Measurements from ENCODE around the gene SYS1. TPM values are rescaled to one million over a fixed set of nuclear protein-coding genes. Genes with fewer than 3 reads are reported as not detected.

The SYS1 gene
- total RNA-seq, 4 donors from 2014 or later, result 26.6 to 55.0 (median 51.3) TPM

DNA sequence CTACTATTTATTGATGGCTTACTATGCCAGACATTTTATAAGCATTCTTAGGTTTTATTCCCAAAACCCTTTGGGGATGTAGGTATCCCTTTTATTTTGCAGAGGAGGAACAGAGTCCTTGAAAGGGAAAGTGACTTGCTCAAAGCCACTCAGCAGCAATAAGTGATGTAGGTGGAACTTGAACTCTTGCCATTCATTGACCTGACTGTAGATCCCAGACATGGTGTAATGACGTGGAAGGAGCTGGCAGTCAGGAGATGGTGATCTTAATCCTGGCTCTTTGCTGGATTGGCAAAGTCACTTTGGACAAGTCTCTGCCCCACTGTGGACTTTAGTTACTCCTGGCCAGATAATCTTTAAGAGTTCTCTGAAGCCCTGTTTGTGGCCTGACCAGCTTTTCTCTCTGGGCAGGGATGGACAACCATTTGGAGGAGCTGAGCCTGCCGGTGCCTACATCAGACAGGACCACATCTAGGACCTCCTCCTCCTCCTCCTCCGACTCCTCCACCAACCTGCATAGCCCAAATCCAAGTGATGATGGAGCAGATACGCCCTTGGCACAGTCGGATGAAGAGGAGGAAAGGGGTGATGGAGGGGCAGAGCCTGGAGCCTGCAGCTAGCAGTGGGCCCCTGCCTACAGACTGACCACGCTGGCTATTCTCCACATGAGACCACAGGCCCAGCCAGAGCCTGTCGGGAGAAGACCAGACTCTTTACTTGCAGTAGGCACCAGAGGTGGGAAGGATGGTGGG, 46.7 kb downstream of the SYS1 start:
- no peak for ATAC-seq (ENCODE audit: low FRiP score)
- TF ChIP-seq, protein P1, sequence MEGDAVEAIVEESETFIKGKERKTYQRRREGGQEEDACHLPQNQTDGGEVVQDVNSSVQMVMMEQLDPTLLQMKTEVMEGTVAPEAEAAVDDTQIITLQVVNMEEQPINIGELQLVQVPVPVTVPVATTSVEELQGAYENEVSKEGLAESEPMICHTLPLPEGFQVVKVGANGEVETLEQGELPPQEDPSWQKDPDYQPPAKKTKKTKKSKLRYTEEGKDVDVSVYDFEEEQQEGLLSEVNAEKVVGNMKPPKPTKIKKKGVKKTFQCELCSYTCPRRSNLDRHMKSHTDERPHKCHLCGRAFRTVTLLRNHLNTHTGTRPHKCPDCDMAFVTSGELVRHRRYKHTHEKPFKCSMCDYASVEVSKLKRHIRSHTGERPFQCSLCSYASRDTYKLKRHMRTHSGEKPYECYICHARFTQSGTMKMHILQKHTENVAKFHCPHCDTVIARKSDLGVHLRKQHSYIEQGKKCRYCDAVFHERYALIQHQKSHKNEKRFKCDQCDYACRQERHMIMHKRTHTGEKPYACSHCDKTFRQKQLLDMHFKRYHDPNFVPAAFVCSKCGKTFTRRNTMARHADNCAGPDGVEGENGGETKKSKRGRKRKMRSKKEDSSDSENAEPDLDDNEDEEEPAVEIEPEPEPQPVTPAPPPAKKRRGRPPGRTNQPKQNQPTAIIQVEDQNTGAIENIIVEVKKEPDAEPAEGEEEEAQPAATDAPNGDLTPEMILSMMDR (IDR thresholded peaks at IDR 0.05), result no peak
- no peak for DNase-seq (ENCODE audit: low spot score)

DNA sequence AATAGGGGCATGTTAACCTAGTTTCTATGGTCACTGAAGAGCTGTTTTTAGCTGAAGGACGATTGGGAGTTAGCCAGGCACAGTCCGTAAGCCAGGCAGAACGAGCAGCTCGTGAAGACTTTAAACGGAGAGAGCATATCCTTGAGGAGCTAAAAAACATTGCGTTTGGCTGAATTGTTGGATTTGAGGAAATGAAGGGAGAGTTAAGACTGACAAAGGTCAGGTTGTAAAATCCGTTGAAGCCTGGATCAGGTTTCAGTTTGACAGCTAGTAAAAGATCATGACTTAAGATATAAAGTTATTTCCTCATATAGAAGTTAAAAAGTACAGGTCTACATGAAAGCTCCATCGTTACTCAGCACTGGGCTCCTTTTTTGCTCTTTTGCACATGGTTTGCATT, 47.9 kb downstream of the SYS1 start:
- ATAC-seq (ENCODE audit: low FRiP score) (no peak), DNase-seq (ENCODE audit: low spot score) (no peak)
- TF ChIP-seq, protein P1 (IDR thresholded peaks at IDR 0.05), result no peak

DNA sequence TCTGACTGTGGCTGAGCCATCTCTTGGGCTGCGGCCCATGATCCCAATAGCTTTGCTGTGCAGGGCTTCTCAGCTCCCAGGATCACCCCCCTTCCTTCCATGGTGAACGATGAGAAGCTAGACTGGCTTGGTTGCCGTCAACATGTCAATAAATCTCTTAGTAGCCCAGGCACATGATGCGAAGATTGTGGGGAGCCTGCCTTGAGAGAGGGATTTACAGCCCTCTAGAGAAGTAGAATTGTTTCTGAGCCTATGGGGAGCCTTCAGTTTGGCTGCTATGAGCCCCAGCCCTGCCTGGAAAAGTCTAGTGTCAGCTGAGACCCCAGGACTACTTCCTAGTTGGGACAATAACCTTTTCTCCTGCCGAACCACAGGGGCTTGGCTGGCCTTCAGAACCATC, 49.7 kb downstream of the SYS1 start:
- TF ChIP-seq, protein P1 (IDR thresholded peaks at IDR 0.05), result no peak
- no peak for DNase-seq (ENCODE audit: low spot score)
- ATAC-seq (ENCODE audit: low FRiP score), result no peak

DNA sequence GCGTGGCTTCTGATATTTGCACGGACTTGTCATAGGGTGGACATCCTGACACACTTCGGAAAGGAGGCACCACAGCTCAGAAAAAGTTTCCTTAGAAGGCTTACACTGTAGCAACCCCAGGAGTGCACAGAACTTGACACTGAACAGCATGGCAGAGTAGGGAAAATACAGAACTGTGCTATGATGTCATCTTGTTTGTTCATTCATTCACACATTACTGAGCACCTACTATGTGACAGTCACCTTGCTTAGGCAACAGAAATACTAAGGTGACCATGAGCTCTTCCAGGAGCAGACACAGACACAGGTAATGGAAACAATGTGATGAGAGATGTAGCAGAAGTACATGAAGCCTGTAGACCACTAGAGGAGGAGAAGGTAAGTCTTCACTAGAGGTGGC, 50.5 kb downstream of the SYS1 start:
- no peak for DNase-seq (ENCODE audit: low spot score)
- no peak for ATAC-seq (ENCODE audit: low FRiP score)
- TF ChIP-seq, protein P1 (IDR thresholded peaks at IDR 0.05), result no peak

DNA sequence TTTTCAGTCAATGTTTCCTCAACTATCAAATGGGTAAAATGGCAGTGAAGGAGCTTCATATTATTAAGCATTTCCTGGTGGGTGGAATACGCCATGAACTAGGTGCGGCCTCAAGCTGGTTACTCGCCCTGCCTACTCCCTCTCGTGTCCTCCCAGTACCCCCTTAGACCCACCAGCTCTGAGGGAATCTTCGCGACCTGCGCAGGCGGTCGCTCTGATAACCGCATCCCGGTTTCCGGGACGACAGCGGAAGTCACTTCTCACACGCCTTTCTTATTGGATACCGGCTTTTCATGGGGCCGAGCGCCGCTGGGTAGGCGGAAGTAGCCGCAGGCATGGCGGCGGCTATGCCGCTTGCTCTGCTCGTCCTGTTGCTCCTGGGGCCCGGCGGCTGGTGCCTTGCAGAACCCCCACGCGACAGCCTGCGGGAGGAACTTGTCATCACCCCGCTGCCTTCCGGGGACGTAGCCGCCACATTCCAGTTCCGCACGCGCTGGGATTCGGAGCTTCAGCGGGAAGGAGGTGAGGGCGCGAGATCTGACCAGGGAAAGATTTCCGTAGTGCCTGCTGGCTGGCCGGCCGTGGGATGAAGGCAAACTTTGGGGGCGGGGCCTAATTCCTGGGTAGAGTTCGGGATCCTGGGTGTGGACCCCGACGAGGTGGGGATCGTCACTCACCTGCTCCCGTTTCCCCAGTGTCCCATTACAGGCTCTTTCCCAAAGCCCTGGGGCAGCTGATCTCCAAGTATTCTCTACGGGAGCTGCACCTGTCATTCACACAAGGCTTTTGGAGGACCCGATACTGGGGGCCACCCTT, 53.1 kb downstream of the SYS1 start, which contains the start of gene PIGT:
Gene PIGT (plus strand): TSS at position 320 of the 816 bp plus-strand sequence. CDS start 16 bp downstream, at position 336.
- ATAC-seq (ENCODE audit: low FRiP score) (peak; percentile 83), DNase-seq (ENCODE audit: low spot score) (peak; percentile 75)
- TF ChIP-seq, protein P1 (IDR thresholded peaks at IDR 0.05), result no peak

DNA sequence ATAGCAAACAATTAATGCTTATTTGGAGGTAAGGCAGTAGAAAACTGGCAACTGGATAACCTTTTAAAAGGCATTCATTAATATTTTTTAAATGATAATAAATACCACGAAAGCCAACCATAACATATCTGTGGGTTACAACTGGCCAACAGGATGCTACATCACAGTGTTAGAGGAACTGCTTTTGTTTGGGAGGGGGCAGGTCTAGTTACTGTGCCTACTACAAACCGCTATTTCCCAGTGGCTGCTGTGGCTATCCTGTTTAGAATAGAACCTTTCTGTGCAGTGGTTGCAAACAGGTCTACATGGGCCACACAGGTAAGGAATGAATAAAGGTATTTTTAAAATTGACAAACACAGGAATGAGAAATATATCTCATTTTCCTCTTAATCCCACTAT, 54.0 kb downstream of the SYS1 start:
- TF ChIP-seq, protein P1 (IDR thresholded peaks at IDR 0.05), result no peak
- ATAC-seq (ENCODE audit: low FRiP score) (no peak), DNase-seq (ENCODE audit: low spot score) (no peak)

Other genes with a start within 250 kb of the SYS1 start
- gene WFDC5, start 248.0 kb upstream of the SYS1 start, total RNA-seq, result not detected
- gene WFDC12, start 238.7 kb upstream of the SYS1 start, total RNA-seq, result not detected
- 1 to 10 TPM in 3 of 4 donors, not detected in 1; 1.1 to 6.7 (median 4.3) TPM for gene PI3, start 188.3 kb upstream of the SYS1 start, total RNA-seq
- gene SEMG1, start 156.1 kb upstream of the SYS1 start, total RNA-seq, result not detected
- gene SEMG2, start 141.8 kb upstream of the SYS1 start, total RNA-seq, result not detected
- 100 to 1,000 TPM; 114 to 505 (median 171) TPM for gene SLPI, start 108.6 kb upstream of the SYS1 start, total RNA-seq
- not detected for gene RBPJL, start 56.3 kb upstream of the SYS1 start, total RNA-seq
- under 1 TPM in 2 of 4 donors, not detected in 2; 0.19 to 0.24 TPM for gene MATN4, start 54.9 kb upstream of the SYS1 start, total RNA-seq
- 100 to 1,000 TPM in 2 of 4 donors, 10 to 100 TPM in 2; 31.4 to 279 (median 103) TPM for gene SDC4, start 14.7 kb upstream of the SYS1 start, total RNA-seq
- gene TP53TG5, start 15.2 kb downstream of the SYS1 start, total RNA-seq, result under 1 TPM in 1 of 4 donors, not detected in 3; 0.47 TPM
- 10 to 100 TPM; 20.7 to 45.7 (median 27.9) TPM for gene DBNDD2, start 45.1 kb downstream of the SYS1 start, total RNA-seq
- 10 to 100 TPM; 76.4 to 87.3 (median 83.5) TPM for gene PIGT, start 53.0 kb downstream of the SYS1 start, total RNA-seq
- gene WFDC2, start 106.6 kb downstream of the SYS1 start, total RNA-seq, result 1 to 10 TPM; 3.0 to 8.4 (median 7.0) TPM
- gene SPINT3, start 152.5 kb downstream of the SYS1 start, total RNA-seq, result not detected
- not detected for gene WFDC6, start 176.3 kb downstream of the SYS1 start, total RNA-seq
- not detected for gene EPPIN, start 184.2 kb downstream of the SYS1 start, total RNA-seq
- gene WFDC8, start 216.1 kb downstream of the SYS1 start, total RNA-seq, result not detected

All from omental fat pad (tissue), 4 donors.